ENCODE results near the gene PALLD.

PALLD gene

DNA sequence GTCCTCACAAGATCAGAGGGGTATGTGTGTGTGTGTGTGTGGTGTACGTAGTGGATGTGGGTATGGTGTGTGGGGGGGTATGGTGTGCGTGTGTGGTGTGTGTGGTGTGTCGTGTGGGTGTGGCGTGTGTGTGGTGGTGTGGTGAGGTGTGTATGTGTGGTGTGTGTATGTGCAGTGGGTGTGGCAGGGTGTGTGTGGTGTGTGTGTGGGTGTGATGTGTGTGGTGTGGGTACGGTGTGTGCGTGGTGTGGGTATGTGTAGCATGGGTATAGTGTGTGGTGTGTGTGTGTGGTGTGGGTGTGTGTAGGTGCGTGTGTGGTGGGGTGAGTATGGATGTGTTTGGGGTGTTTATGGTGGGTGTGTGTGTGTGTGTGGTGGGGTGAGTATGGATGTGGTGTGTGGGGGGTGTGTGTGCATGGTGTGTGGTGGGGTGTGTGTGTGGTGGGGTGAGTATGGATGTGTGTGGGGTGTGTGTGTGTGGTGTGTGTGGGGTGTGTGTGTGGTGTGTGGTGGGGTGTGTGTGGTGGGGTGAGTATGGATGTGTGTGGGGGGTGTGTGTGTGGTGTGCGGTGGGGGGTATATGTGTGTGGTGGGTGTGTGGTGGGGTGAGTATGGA lies 182.0 kb downstream of the PALLD start:
- in situ Hi-C loops (cut with MboI; ENCODE audit: low sequenced_read_pairs, unreplicated experiment): no loop called here
- no peak for TF ChIP-seq CTCF (IDR thresholded peaks at IDR 0.05; ENCODE audit: borderline replicate concordance, control extremely low read depth, extremely low read depth, insufficient read depth, missing control alignments)
- no peak for DNase-seq (ENCODE audit: low spot score)

DNA sequence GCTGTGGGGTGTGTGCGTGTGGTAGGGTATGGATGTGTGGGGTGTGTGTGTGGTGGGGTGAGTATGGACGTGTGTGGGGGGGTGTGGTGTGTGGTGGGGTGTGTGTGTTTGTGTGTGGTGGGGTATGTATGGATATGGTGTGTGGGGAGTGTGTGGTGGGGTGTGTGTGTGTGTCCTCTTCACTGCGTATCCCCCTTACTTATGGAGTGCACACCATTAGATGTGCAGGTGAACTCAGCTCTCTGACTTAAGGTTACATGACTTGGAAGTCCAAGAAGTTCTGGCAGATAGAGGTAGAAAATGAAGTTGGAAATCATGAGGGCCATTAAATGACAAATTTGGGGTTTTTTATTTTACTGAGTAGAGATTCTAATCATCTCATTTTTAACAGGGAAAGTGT lies 182.5 kb downstream of the PALLD start:
- in situ Hi-C loops (cut with MboI; ENCODE audit: low sequenced_read_pairs, unreplicated experiment): no loop called here
- no peak for DNase-seq (ENCODE audit: low spot score)
- no peak for TF ChIP-seq CTCF (IDR thresholded peaks at IDR 0.05; ENCODE audit: borderline replicate concordance, control extremely low read depth, extremely low read depth, insufficient read depth, missing control alignments)

DNA sequence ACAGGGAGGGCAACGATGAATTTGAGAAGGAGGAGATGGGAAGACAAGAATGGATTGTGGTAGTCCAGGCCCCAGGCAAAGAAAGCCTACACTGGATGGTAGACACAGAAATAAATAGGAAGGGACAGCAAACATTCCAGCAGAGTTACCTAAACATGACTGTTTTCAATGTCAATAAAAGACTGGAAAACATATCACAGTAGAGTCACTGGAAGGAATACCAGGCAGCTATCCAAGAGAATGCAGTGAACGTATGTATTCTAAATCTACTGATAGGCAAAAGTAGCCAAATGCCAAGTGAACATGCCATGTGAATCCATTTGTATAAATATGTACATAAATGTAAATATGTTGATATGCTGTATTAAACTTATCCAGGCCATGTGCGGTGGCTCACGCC lies 183.0 kb downstream of the PALLD start:
- DNase-seq (ENCODE audit: low spot score): no peak
- no peak for TF ChIP-seq CTCF (IDR thresholded peaks at IDR 0.05; ENCODE audit: borderline replicate concordance, control extremely low read depth, extremely low read depth, insufficient read depth, missing control alignments)
- in situ Hi-C loops (cut with MboI; ENCODE audit: low sequenced_read_pairs, unreplicated experiment): no loop called here

GRCh38 chr4:168682898-168683500 lies 186.1 kb downstream of the PALLD start:
- no peak for TF ChIP-seq CTCF (IDR thresholded peaks at IDR 0.05; ENCODE audit: borderline replicate concordance, control extremely low read depth, extremely low read depth, insufficient read depth, missing control alignments)
- in situ Hi-C loops (cut with MboI; ENCODE audit: low sequenced_read_pairs, unreplicated experiment): no loop called here
- DNase-seq (ENCODE audit: low spot score): no peak

- no peak for DNase-seq (ENCODE audit: low spot score)
- in situ Hi-C loops (cut with MboI; ENCODE audit: low sequenced_read_pairs, unreplicated experiment): no loop called here
- no peak for TF ChIP-seq CTCF (IDR thresholded peaks at IDR 0.05; ENCODE audit: borderline replicate concordance, control extremely low read depth, extremely low read depth, insufficient read depth, missing control alignments)
Observed at GRCh38 chr4:168683595-168683994, 186.7 kb downstream of the PALLD start.

DNA sequence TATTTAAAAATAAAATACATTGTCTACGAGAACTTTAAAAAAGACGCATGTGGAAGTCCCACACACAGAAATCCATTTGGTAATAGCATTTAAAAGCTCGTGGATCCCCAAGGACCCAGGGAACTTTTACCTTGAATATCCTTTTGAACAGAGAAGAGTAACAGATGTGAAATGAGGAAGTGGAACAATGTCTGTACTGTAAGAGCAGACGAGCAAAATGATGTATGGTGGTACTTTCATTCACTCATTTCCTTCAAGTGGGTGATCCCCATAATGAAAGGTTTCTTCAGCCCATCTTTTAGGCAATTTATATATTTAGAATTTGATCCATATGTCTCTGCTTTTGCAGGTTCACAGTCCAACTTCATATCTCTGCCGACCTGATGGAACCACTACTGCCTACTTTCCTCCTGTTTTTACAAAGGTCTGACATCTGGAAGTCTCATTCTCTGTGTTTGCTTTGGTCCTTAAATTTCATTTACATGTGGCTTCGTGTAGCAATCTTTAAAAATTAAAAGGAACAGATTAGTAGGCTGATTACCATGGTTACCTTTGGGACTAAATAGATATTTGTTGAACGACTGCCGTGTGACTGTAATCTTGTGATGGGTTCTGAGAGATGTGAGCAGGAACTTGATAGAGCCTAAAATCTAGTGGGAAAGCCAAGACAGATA lies 188.4 kb downstream of the PALLD start:
- in situ Hi-C loops (cut with MboI; ENCODE audit: low sequenced_read_pairs, unreplicated experiment): no loop called here
- peak; percentile 32 for DNase-seq (ENCODE audit: low spot score)
- no peak for TF ChIP-seq CTCF (IDR thresholded peaks at IDR 0.05; ENCODE audit: borderline replicate concordance, control extremely low read depth, extremely low read depth, insufficient read depth, missing control alignments)

Data from GM13976 (cell line).